Esophagus muscularis mucosa (tissue), 4 donors: ENCODE measurements around the gene POLE. TPM values are rescaled to one million over a fixed set of nuclear protein-coding genes. Genes with fewer than 3 reads are reported as not detected.

Experiments used
- small RNA-seq, 3 donors: library from RNA; depleted of rRNA; stranded (forward); fragments of <200 nt; gene quantifications; one replicate each; pipeline ENCODE3, GENCODE V24; 2016
- total RNA-seq, 4 donors: library from RNA; depleted of rRNA; stranded (reverse); fragments of >200 nt; gene quantifications; one replicate each; pipeline versions ENCODE4 v1.1.0 to v1.2.1, GENCODE V29; 2016

Gene POLE
- total RNA-seq, 4 donors from 2014 or later, result 17.2 to 32.4 (median 24.8) TPM

Small RNA genes lying within 50 kb of the gene (small RNA-seq; reads per million reads assigned to genes)
- 0 reads per million in 3 donors for gene MIR6763
- 0 reads per million in 3 donors for gene RNA5SP379

Other genes with a start within 250 kb of the POLE start
- gene FBRSL1, start 197.2 kb downstream of the POLE start, total RNA-seq, result 10 to 100 TPM; 14.4 to 28.1 (median 18.5) TPM
- gene LRCOL1, start 76.8 kb downstream of the POLE start, total RNA-seq, result not detected
- 1 to 10 TPM; 1.7 to 4.1 (median 3.7) TPM for gene P2RX2, start 68.6 kb downstream of the POLE start, total RNA-seq
- 10 to 100 TPM; 39.7 to 68.4 (median 55.8) TPM for gene PXMP2, start 245 bp upstream of the POLE start, total RNA-seq
- 10 to 100 TPM; 19.9 to 37.0 (median 26.9) TPM for gene PGAM5, start 23.5 kb upstream of the POLE start, total RNA-seq
- gene ANKLE2, start 74.5 kb upstream of the POLE start, total RNA-seq, result 10 to 100 TPM; 40.2 to 47.2 (median 45.4) TPM
- gene GOLGA3, start 141.5 kb upstream of the POLE start, total RNA-seq, result 100 to 1,000 TPM in 2 of 4 donors, 10 to 100 TPM in 2; 72.3 to 123 (median 93.4) TPM
- 10 to 100 TPM; 35.7 to 41.7 (median 40.0) TPM for gene CHFR, start 200.3 kb upstream of the POLE start, total RNA-seq